Left ventricle myocardium inferior (tissue), 1 donor: ENCODE measurements around the gene CTRB2. TPM values are rescaled to one million over a fixed set of nuclear protein-coding genes. Genes with fewer than 3 reads are reported as not detected.

Source experiments
- DNase-seq: peaks from one replicate; pipeline ENCODE4 v3.0.0-alpha.2; 2020
- H3K27ac ChIP-seq: fragments of 200-600 bp; replicated peaks from 2 replicates; pipeline ENCODE4 v1.8.0; 2021
- H3K27me3 ChIP-seq: fragments of 200-600 bp; 2 replicates; pipeline ENCODE4 v1.8.0; 2021; ENCODE audit warnings: low read depth
- H3K36me3 ChIP-seq: fragments of 200-600 bp; 2 replicates; pipeline ENCODE4 v1.8.0; 2021
- H3K4me1 ChIP-seq: fragments of 200-600 bp; 2 replicates; pipeline ENCODE4 v1.8.0; 2021
- H3K4me3 ChIP-seq: fragments of 200-600 bp; 2 replicates; pipeline ENCODE4 v1.8.0; 2021; ENCODE audit warnings: mild to moderate bottlenecking, moderate library complexity
- H3K9me3 ChIP-seq: fragments of 200-600 bp; replicated peaks from 2 replicates; pipeline ENCODE4 v1.8.0; 2021
- CTCF ChIP-seq: fragments of 200-600 bp; IDR thresholded peaks from 2 replicates; pipeline ENCODE4 v1.8.0; 2021; ENCODE audit warnings: antibody characterized with exemption, mild to moderate bottlenecking, borderline replicate concordance
- intact Hi-C: fragments of 100-400 bp; cut with micrococcal nuclease; formaldehyde crosslinking; loops from one replicate; pipeline ENCODE4 v1.11.0; 2022
- total RNA-seq: library from RNA; stranded (reverse); fragmentation: NEBNext Ultra II Directional; extraction: Animal tissue kit (Norgen Biotek cat#: 25700); gene quantifications from one replicate; pipeline ENCODE4 v1.2.1, GENCODE V29; 2021
- donor health status: DM: no; HTN: yes; CAD: no; lungs with severe emphysema.

The CTRB2 gene
- total RNA-seq, 1 donor from 2014 or later = not detected

- H3K4me3 ChIP-seq = peak overlapping the region; percentile 97
- intact Hi-C loops = no loop called here
- no peaks in the 10 kb centered on the region for H3K27me3 ChIP-seq
Observed at GRCh38 chr16:75248142-75248535, 41.2 kb upstream of the CTRB2 start.

GRCh38 chr16:75247249-75247648 lies 40.3 kb upstream of the CTRB2 start:
- Histone ChIP-seq H3K36me3 (peaks cover 8% of the 10 kb centered on the region), H3K4me1 (peaks cover 97% of the 10 kb centered on the region), H3K27ac (peak overlapping the region; percentile 98), H3K9me3 (no peaks in the 10 kb centered on the region), H3K4me3 (peak overlapping the region; percentile 97), H3K27me3 (no peaks in the 10 kb centered on the region)
- TF ChIP-seq CTCF = no peak
- intact Hi-C loops = no loop called here
- peak; percentile 20 for DNase-seq

More at GRCh38 chr16:75248142-75248535, 41.2 kb upstream of the CTRB2 start:
- TF ChIP-seq CTCF = no peak
- H3K4me1 ChIP-seq = peaks cover 97% of the 10 kb centered on the region
- no peaks in the 10 kb centered on the region for H3K9me3 ChIP-seq
- H3K36me3 ChIP-seq = no peaks in the 10 kb centered on the region
- peak; percentile 49 for DNase-seq
- peak overlapping the region; percentile 98 for H3K27ac ChIP-seq

- no peak for TF ChIP-seq CTCF
- peak overlapping the region; percentile 98 for H3K27ac ChIP-seq
- H3K4me3 ChIP-seq = peak overlapping the region; percentile 97
- intact Hi-C loops = no loop called here
- H3K36me3 ChIP-seq = peaks cover 14% of the 10 kb centered on the region
- no peaks in the 10 kb centered on the region for H3K9me3 ChIP-seq
- no peaks in the 10 kb centered on the region for H3K27me3 ChIP-seq
- H3K4me1 ChIP-seq = peaks cover 97% of the 10 kb centered on the region
- DNase-seq = no peak
Observed at GRCh38 chr16:75246504-75247205, 39.7 kb upstream of the CTRB2 start.

GRCh38 chr16:75244844-75245758 lies 38.1 kb upstream of the CTRB2 start:
- no peaks in the 10 kb centered on the region for H3K9me3 ChIP-seq
- H3K4me3 ChIP-seq = peak overlapping the region; percentile 51
- TF ChIP-seq CTCF = no peak
- DNase-seq = peak; percentile 84
- peaks cover 29% of the 10 kb centered on the region for H3K36me3 ChIP-seq
- peaks cover 100% of the 10 kb centered on the region for H3K4me1 ChIP-seq
- no peaks in the 10 kb centered on the region for H3K27me3 ChIP-seq
- H3K27ac ChIP-seq = peak overlapping the region; percentile 98
- intact Hi-C loops = no loop called here

GRCh38 chr16:75244225-75244809 lies 37.4 kb upstream of the CTRB2 start:
- no peaks in the 10 kb centered on the region for H3K9me3 ChIP-seq
- no peak for TF ChIP-seq CTCF
- DNase-seq = no peak
- H3K4me1 ChIP-seq = peaks cover 100% of the 10 kb centered on the region
- H3K27me3 ChIP-seq = no peaks in the 10 kb centered on the region
- intact Hi-C loops = no loop called here
- peak overlapping the region; percentile 23 for H3K4me3 ChIP-seq
- H3K36me3 ChIP-seq = peaks cover 31% of the 10 kb centered on the region
- H3K27ac ChIP-seq = peak overlapping the region; percentile 98
